ENCODE results near the gene ADAM15.

The ADAM15 gene

DNA sequence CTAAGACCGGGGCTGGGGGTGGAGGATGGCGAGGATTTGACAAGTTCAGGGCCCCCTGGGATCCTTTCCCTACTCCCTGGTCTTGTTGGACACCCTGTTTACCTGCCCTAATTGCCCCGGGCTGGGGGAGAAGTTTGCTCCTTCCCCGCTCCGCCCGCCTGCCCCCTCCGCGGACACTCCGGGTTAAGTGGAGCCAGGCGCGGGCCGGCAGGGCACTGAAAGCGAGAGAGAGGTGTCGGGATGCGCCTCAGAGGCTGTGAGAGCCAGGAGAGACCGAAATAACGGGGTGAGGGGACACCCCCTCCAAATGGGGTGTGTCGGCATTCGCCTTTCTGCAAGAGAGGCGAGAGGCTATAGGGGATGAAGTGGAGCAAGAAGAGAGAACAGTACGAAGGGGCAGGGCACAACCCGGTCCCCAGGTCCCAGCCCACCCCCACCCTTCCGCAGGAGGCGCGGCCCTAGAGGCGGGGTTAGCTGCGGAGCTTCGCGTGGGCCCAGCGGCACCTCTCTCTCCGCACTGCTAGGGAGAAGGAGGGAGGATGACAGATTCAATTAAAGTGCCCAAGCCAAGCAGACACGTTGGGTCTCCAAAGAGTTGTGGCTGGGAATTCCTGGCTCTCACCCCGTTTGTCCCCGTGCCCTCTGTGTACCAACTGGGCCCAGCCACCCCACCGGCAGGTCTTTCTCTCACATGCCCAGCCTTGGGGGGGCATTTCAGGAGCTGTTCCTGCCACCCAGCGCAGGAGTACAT, 31.4 kb downstream of the ADAM15 start:
- no peak overlapping the region for H2BK12ac ChIP-seq (ENCODE audit: low read length in 2 of 2)
- H3K79me1 ChIP-seq (replicated peaks; ENCODE audit: low read length, poor library complexity, severe bottlenecking), result no peaks in the 10 kb centered on the region
- peak overlapping the region in 1 of 2 experiments; percentile 91 for H3K23ac ChIP-seq (ENCODE audit: low read length in 2 of 2)
- H3K27me3 ChIP-seq (ENCODE audit: control insufficient read depth in 1 of 2, insufficient read depth in 1 of 2, low read length in 2 of 2), result peaks cover 57 to 60% of the 10 kb centered on the region in 2 experiments
- no peak for DNase-seq
- H2BK120ac ChIP-seq (ENCODE audit: low read depth, low read length), result no peak overlapping the region
- no peak overlapping the region for H3K14ac ChIP-seq (ENCODE audit: low read length in 2 of 2)
- no peak overlapping the region for H2AK5ac ChIP-seq (ENCODE audit: low read length, severe bottlenecking)
- H3K18ac ChIP-seq (ENCODE audit: low read depth in 1 of 2, low read length in 2 of 2), result no peak overlapping the region
- H3K9ac ChIP-seq (ENCODE audit: low read length), result no peak overlapping the region
- peaks cover 0 to 4% of the 10 kb centered on the region in 2 experiments for H3K36me3 ChIP-seq (ENCODE audit: control insufficient read depth in 1 of 2, insufficient read depth in 2 of 2, low read depth in 1 of 2, low read length in 2 of 2)
- H3K4me1 ChIP-seq (ENCODE audit: control insufficient read depth, insufficient read depth, low read depth, low read length), result peaks cover 67% of the 10 kb centered on the region
- H2BK5ac ChIP-seq (ENCODE audit: low read depth, low read length, poor library complexity, severe bottlenecking), result no peak overlapping the region
- H3K4me2 ChIP-seq (ENCODE audit: low read length, poor library complexity, severe bottlenecking), result peak overlapping the region; percentile 41
- no peak overlapping the region for H3K4ac ChIP-seq (ENCODE audit: low read depth in 1 of 2, low read length in 2 of 2)
- no peak overlapping the region for H2AFZ ChIP-seq (ENCODE audit: low read depth, low read length)
- no peak overlapping the region for H2BK15ac ChIP-seq (ENCODE audit: low read depth, poor library complexity, severe bottlenecking)
- no peak overlapping the region for H3K27ac ChIP-seq (ENCODE audit: low read length, poor library complexity, severe bottlenecking)
- no peak overlapping the region for H3K4me3 ChIP-seq (ENCODE audit: insufficient read depth in 1 of 2, low read depth in 1 of 2, low read length in 2 of 2)
- H4K91ac ChIP-seq (ENCODE audit: low read length), result no peak overlapping the region
- H3K9me3 ChIP-seq (ENCODE audit: control insufficient read depth, low read length), result no peaks in the 10 kb centered on the region
- WGBS, result 7% methylated on average over 31 of the region's 36 CpGs
- H4K8ac ChIP-seq (ENCODE audit: low read length), result no peak overlapping the region

GRCh38 chr1:155083052-155083541, 32.0 kb downstream of the ADAM15 start:
- H3K14ac ChIP-seq (ENCODE audit: low read length in 2 of 2), result no peak overlapping the region
- H3K9me3 ChIP-seq (ENCODE audit: control insufficient read depth, low read length), result no peaks in the 10 kb centered on the region
- no peak overlapping the region for H2BK5ac ChIP-seq (ENCODE audit: low read depth, low read length, poor library complexity, severe bottlenecking)
- H3K4ac ChIP-seq (ENCODE audit: low read depth in 1 of 2, low read length in 2 of 2), result no peak overlapping the region
- H2AK5ac ChIP-seq (ENCODE audit: low read length, severe bottlenecking), result no peak overlapping the region
- no peak overlapping the region for H3K18ac ChIP-seq (ENCODE audit: low read depth in 1 of 2, low read length in 2 of 2)
- peak overlapping the region in 1 of 2 experiments; percentile 11 for H2BK12ac ChIP-seq (ENCODE audit: low read length in 2 of 2)
- no peak overlapping the region for H4K8ac ChIP-seq (ENCODE audit: low read length)
- peaks cover 67% of the 10 kb centered on the region for H3K4me1 ChIP-seq (ENCODE audit: control insufficient read depth, insufficient read depth, low read depth, low read length)
- H3K4me3 ChIP-seq (ENCODE audit: insufficient read depth in 1 of 2, low read depth in 1 of 2, low read length in 2 of 2), result no peak overlapping the region
- 75% methylated on average over 6 of the region's 6 CpGs for WGBS
- no peak overlapping the region for H3K4me2 ChIP-seq (ENCODE audit: low read length, poor library complexity, severe bottlenecking)
- DNase-seq, result no peak
- peak overlapping the region; percentile 31 for H4K91ac ChIP-seq (ENCODE audit: low read length)
- H3K9ac ChIP-seq (ENCODE audit: low read length), result no peak overlapping the region
- peak overlapping the region in 1 of 2 experiments; percentile 26 for H3K23ac ChIP-seq (ENCODE audit: low read length in 2 of 2)
- H2BK120ac ChIP-seq (ENCODE audit: low read depth, low read length), result no peak overlapping the region
- H2AFZ ChIP-seq (ENCODE audit: low read depth, low read length), result no peak overlapping the region
- H3K27ac ChIP-seq (ENCODE audit: low read length, poor library complexity, severe bottlenecking), result no peak overlapping the region
- no peak overlapping the region for H2BK15ac ChIP-seq (ENCODE audit: low read depth, poor library complexity, severe bottlenecking)
- H3K79me1 ChIP-seq (replicated peaks; ENCODE audit: low read length, poor library complexity, severe bottlenecking), result no peaks in the 10 kb centered on the region
- peaks cover 54 to 57% of the 10 kb centered on the region in 2 experiments for H3K27me3 ChIP-seq (ENCODE audit: control insufficient read depth in 1 of 2, insufficient read depth in 1 of 2, low read length in 2 of 2)
- peaks cover 0 to 4% of the 10 kb centered on the region in 2 experiments for H3K36me3 ChIP-seq (ENCODE audit: control insufficient read depth in 1 of 2, insufficient read depth in 2 of 2, low read depth in 1 of 2, low read length in 2 of 2)

- Histone ChIP-seq H3K36me3 (ENCODE audit: control insufficient read depth in 1 of 2, insufficient read depth in 2 of 2, low read depth in 1 of 2, low read length in 2 of 2) (peaks cover 0 to 4% of the 10 kb centered on the region in 2 experiments), H2BK5ac (ENCODE audit: low read depth, low read length, poor library complexity, severe bottlenecking) (no peak overlapping the region), H3K23ac (ENCODE audit: low read length in 2 of 2) (no peak overlapping the region), H3K27me3 (ENCODE audit: control insufficient read depth in 1 of 2, insufficient read depth in 1 of 2, low read length in 2 of 2) (peaks cover 51 to 52% of the 10 kb centered on the region in 2 experiments), H3K9me3 (ENCODE audit: control insufficient read depth, low read length) (no peaks in the 10 kb centered on the region), H3K4me2 (ENCODE audit: low read length, poor library complexity, severe bottlenecking) (peak overlapping the region; percentile 62), H3K4me1 (ENCODE audit: control insufficient read depth, insufficient read depth, low read depth, low read length) (peaks cover 59% of the 10 kb centered on the region), H2BK120ac (ENCODE audit: low read depth, low read length) (no peak overlapping the region), H2BK12ac (ENCODE audit: low read length in 2 of 2) (peak overlapping the region in 1 of 2 experiments; percentile 0), H3K4ac (ENCODE audit: low read depth in 1 of 2, low read length in 2 of 2) (peak overlapping the region in 1 of 2 experiments; percentile 37), H3K14ac (ENCODE audit: low read length in 2 of 2) (peak overlapping the region in 1 of 2 experiments; percentile 6), H3K27ac (ENCODE audit: low read length, poor library complexity, severe bottlenecking) (no peak overlapping the region), H3K9ac (ENCODE audit: low read length) (peak overlapping the region; percentile 81), H2AFZ (ENCODE audit: low read depth, low read length) (peak overlapping the region; percentile 44), H2AK5ac (ENCODE audit: low read length, severe bottlenecking) (no peak overlapping the region), H4K8ac (ENCODE audit: low read length) (peak overlapping the region; percentile 65), H3K18ac (ENCODE audit: low read depth in 1 of 2, low read length in 2 of 2) (no peak overlapping the region), H3K79me1 (replicated peaks; ENCODE audit: low read length, poor library complexity, severe bottlenecking) (no peaks in the 10 kb centered on the region), H4K91ac (ENCODE audit: low read length) (no peak overlapping the region), H2BK15ac (ENCODE audit: low read depth, poor library complexity, severe bottlenecking) (peak overlapping the region; percentile 21), H3K4me3 (ENCODE audit: insufficient read depth in 1 of 2, low read depth in 1 of 2, low read length in 2 of 2) (peak overlapping the region in 1 of 2 experiments; percentile 84)
- peak; percentile 48 for DNase-seq
- 46% methylated on average over 16 of the region's 21 CpGs for WGBS
These were observed 33.0 kb downstream of the ADAM15 start for GRCh38 chr1:155083865-155084721.
